ENCODE data around the gene EGR2.

- no peak for TF ChIP-seq EZH2 (IDR thresholded peaks at IDR 0.05; ENCODE audit: borderline replicate concordance, low read depth, low read length, severe bottlenecking)
- no peak for TF ChIP-seq CTCF (IDR thresholded peaks at IDR 0.05; ENCODE audit: borderline replicate concordance, extremely low read depth, low read length, poor library complexity, severe bottlenecking)
Measured at GRCh38 chr10:62801871-62802270, 14.3 kb downstream of the EGR2 start.
